Measurements from ENCODE around the gene TBC1D16. TPM values are rescaled to one million over a fixed set of nuclear protein-coding genes. Genes with fewer than 3 reads are reported as not detected.

Gene TBC1D16
- total and polyA plus RNA-seq, 8 donors, result 17.3 to 49.1 (median 31.3) TPM

- intact Hi-C loops (cut with DNase I), result no loop called here
- no peak for TF ChIP-seq CTCF (IDR thresholded peaks at IDR 0.05)
- Histone ChIP-seq H3K36me3 (no peaks in the 10 kb centered on the region), H3K27me3 (peaks cover 4 to 62% of the 10 kb centered on the region in 2 donors), H3K9me3 (no peaks in the 10 kb centered on the region), H3K4me1 (peaks cover 10% of the 10 kb centered on the region in 2 donors), H3K27ac (no peak overlapping the region), H3K4me3 (no peak overlapping the region)
- ATAC-seq (peak; percentile 84), DNase-seq (peak in 3 of 4 donors; percentile 77 to 89 (median 77))
These were observed 110.3 kb downstream of the TBC1D16 start for GRCh38 chr17:79925242-79925957.

- Histone ChIP-seq H3K9me3 (no peaks in the 10 kb centered on the region), H3K27me3 (peaks cover 0 to 63% of the 10 kb centered on the region in 2 donors), H3K36me3 (no peaks in the 10 kb centered on the region), H3K4me3 (no peak overlapping the region), H3K27ac (no peak overlapping the region), H3K4me1 (peaks cover 7 to 8% of the 10 kb centered on the region in 2 donors)
- no peak for TF ChIP-seq CTCF (IDR thresholded peaks at IDR 0.05)
- intact Hi-C loops (cut with DNase I), result no loop called here
- ATAC-seq (no peak), DNase-seq (peak in 1 of 4 donors; percentile 34)
These were observed 111.1 kb downstream of the TBC1D16 start for GRCh38 chr17:79924639-79924976.

GRCh38 chr17:79923974-79924638 lies 111.6 kb downstream of the TBC1D16 start:
- peak in 1 of 4 donors; percentile 68 for DNase-seq

GRCh38 chr17:79922798-79923197 lies 112.9 kb downstream of the TBC1D16 start:
- intact Hi-C loops (cut with DNase I), result no loop called here
- no peaks in the 10 kb centered on the region for H3K9me3 ChIP-seq
- DNase-seq (peak in 1 of 4 donors; percentile 31), ATAC-seq (no peak)
- no peaks in the 10 kb centered on the region for H3K36me3 ChIP-seq
- TF ChIP-seq CTCF (IDR thresholded peaks at IDR 0.05), result no peak
- H3K27ac ChIP-seq, result no peak overlapping the region
- H3K4me1 ChIP-seq, result peaks cover 8 to 19% of the 10 kb centered on the region in 2 donors
- H3K27me3 ChIP-seq, result peaks cover 0 to 46% of the 10 kb centered on the region in 2 donors
- H3K4me3 ChIP-seq, result no peak overlapping the region

More at GRCh38 chr17:79923974-79924638, 111.6 kb downstream of the TBC1D16 start:
- Histone ChIP-seq H3K4me3 (no peak overlapping the region), H3K9me3 (no peaks in the 10 kb centered on the region), H3K36me3 (no peaks in the 10 kb centered on the region), H3K4me1 (peaks cover 8 to 11% of the 10 kb centered on the region in 2 donors), H3K27ac (no peak overlapping the region), H3K27me3 (peaks cover 0 to 59% of the 10 kb centered on the region in 2 donors)
- no peak for TF ChIP-seq CTCF (IDR thresholded peaks at IDR 0.05)
- no peak for ATAC-seq
- intact Hi-C loops (cut with DNase I), result no loop called here

GRCh38 chr17:79922116-79922601 lies 113.5 kb downstream of the TBC1D16 start:
- no peak overlapping the region for H3K4me3 ChIP-seq
- no peaks in the 10 kb centered on the region for H3K36me3 ChIP-seq
- H3K27ac ChIP-seq, result no peak overlapping the region
- no peaks in the 10 kb centered on the region for H3K9me3 ChIP-seq
- intact Hi-C loops (cut with DNase I), result no loop called here
- TF ChIP-seq CTCF (IDR thresholded peaks at IDR 0.05), result no peak
- peak in 1 of 4 donors; percentile 63 for DNase-seq
- peaks cover 8 to 19% of the 10 kb centered on the region in 2 donors for H3K4me1 ChIP-seq
- peaks cover 0 to 39% of the 10 kb centered on the region in 2 donors for H3K27me3 ChIP-seq
- ATAC-seq, result no peak
